ENCODE results near the gene GINS1.

Gene GINS1

DNA sequence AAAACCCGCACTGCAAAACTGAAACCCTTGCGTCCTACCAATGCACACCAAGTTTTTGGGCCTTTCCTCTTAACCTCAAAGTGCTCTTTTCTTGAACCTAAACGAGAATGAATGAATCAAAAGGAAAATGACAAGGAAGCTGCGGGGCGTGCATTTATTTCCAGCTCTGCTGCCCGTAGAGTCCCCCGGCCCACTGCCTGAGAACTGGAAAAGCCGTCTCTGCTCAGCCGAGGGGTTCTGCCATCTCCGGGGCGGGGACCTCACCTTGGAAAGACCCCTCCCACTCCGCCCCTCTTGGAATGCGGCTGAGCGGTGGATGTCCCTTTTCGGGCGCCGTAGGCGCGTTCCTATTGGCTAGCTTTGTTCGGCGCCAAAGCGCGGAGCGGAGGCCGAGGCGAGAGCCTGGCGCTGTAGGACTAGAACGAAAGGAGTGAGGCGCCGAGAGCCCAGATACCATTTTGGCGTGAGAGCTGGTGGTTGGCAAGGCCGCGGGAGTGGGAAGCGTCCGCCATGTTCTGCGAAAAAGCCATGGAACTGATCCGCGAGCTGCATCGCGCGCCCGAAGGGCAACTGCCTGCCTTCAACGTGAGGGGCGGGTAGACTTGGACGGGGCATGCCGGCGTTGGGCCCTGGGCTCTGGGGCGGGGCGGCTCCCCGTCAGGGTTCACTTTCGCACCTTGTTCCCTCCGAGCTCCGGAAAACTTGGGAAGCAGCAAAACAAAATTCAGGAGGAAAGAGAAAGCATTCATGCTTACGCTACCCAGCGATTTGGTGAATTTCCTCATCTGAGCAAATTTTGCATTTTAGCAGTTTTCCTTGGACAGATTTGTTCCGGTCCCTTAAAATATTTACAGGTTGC lies at the start of gene GINS1:
Gene GINS1 (plus strand): TSS at position 363 of the 859 bp plus-strand sequence. CDS start 148 bp downstream, at position 511.
- DNase-seq, result peak; percentile 62

DNA sequence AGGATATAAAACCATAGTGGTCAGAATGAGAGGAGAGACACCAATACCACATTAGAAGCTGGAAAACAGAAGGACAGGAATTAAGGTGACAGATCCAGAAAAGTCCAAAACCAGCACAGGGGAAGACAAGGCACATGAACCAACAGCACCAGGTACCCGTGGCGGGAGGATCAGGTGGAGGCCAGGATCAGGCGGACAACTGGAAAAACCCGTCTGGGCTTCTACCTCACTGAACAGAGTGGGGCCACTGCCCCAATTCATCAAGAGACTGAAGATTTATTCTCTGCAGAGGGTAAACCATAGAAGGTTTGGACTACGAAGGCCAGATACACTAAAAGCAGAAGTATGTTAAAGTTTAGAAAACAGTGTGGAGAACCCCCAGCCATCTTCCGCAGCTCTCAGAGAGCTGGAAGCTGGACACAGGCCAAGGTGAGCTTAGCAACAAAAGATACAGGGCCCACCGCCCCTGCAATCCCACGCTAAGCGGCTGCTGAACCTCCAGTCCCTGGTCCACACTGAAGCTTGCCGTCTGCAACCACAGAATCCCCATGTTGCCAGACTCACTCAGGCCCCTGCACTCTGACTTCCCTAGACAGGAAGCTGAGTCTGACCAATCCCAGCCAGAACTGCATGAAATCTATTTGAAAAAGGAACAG lies 46.7 kb upstream of the GINS1 start:
- DNase-seq, result no peak

DNA sequence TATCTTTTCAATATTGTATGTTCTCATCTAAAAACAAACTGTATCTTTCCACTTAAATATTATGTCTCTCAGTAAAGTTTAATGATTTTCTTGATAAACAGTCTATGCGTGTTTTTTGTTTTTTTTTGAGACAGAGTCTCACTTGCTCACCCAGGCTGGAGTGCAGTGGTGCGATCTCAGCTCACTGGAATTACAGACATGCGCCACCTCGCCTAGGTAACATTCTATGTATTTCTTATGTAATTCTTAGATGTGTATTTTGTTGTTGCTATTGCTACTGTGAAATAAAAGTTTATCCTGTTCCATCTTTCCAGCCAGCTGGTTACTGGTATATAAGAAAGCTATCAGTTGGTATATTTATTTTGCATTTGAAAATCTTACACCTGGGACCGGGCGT lies 46.2 kb upstream of the GINS1 start:
- no peak for DNase-seq

DNA sequence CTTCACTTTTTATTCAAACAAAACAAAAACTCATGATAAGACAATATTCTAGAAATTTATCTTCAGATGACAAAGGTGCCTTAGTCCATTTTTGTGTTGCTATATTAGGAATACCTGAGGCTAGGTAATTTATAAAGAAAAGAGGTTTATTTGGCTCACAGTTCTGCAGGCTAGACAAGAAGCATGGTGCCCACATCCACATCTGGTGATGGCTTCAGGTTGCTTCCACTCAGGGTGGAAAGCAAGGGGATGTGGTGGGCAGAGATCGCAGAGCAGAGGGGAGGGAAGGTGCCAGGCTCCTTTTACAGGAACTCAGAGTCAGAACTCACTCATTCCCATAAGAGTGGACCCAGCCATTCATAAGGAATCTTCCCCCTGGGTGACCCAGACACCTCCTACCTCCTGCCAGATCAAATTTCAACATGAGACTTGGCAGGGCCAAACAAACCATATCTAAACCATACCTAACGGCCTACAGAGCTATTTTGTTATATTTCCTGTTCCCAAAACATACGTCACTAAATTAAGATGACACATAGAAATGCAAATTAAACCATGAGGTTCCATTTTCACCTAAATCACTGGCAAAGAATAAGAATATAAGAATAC lies 43.2 kb upstream of the GINS1 start:
- DNase-seq, result no peak

DNA sequence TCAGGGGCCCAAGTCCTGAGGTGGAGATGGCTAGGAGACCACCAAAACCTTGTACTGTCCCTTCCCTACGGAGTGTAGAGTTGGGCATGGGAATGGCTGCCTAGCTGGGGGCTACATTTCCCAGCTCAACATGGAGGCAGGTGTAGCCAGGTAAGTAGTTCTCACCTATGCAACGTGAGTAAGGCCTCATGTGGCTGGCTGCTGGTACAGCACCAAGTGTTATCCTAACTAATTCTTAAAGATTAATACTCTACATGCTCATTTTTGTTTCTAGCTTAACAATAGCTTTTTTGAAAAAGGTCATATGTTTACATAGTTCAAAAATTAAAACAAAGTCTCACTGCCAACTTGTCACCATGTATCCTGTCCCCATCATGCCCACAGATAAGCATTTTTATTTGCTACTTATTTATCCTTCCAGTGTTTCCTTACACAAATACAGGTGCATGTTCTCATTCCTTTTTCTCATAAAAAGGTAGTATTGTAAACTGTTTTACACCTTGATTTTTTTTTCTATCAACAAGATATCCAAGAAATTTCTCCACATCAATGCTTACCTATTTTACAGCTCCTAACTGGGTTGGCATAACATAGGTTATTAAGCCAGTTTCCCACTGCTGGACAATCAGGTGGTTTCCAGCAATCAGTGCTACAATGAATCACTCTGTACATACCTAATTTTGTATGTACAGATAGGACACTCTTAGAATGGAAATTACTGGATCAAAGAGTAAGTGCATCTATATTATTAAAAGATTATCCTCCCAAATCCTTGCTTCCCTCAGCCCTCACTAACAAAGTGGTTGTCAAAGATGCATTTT lies 42.4 kb upstream of the GINS1 start:
- no peak for DNase-seq

DNA sequence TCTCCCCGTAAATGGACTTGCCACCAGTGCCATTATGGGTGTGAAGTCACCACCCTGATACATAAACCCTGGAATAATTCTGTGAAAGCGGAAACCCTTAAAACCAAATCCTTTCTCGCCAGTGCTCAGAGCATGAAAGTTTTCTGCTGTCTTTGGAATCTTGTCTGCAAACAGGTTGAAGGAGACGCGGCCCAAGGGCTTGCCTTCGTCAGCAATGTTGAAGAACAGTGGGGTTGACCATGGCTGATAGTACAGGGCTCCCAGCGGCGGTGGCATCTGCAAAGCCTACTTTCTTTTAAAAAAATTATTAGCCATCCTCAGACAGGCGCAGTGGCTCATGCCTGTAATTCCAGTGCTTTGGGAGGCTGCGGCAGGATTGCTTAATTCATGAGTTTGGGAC lies 38.9 kb upstream of the GINS1 start:
- no peak for DNase-seq

DNA sequence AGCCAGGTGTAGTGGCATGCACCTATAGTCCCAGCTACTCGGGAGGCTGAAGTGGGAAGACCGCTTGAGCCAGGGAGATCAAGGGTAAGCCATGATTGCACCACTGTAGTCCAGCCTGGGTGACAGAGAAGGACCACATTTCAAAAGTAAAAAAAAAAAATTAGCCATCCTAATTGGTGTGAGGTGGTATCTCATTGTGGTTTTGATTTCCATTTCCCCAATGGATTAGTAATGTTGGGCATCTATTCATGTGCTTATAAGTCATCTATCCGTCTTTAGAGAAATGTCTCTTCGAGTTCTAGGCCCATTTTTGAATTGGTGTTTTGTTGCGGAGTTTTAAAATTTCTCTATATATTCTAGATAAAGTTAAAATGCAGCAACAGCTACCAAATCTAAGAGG lies 38.5 kb upstream of the GINS1 start:
- no peak for DNase-seq

DNA sequence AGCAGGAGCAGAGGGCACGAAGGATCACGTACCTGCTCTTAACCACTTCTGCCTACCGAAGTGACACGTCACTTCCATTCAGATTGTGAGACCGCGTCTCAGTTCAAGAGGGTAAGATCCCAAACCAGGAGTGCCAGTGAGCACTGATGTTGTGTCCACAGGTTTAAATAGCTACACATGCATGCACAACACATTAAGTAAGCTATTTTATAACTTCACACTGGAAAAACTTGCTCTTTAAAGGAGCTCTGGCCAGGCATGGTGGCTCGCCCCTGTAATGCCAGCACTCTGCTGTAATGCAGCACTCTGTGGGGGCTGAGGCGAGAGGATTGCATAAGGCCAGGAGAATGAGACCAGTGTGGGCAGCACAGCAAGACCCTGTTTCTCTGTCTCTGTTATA lies 37.9 kb upstream of the GINS1 start:
- DNase-seq, result no peak

DNA sequence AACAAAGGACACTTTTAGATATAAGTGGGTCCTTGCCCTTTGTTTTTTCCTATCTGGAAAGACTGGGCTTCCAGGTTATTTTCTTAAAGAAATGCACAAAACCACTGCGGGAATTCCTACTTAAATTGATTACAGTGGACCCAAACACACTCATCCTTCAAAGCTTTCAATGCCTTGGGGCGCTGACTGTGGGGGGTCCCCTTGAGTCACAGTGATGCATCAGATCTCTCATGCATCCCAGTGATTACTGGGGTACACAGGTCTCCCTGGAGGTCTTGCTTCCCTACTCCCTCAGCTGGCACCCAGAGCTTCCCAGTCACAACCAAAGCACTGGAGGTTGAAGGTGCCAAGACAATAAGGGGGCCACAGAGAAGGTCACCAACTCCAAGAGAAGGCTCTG lies 37.5 kb upstream of the GINS1 start:
- no peak for DNase-seq

DNA sequence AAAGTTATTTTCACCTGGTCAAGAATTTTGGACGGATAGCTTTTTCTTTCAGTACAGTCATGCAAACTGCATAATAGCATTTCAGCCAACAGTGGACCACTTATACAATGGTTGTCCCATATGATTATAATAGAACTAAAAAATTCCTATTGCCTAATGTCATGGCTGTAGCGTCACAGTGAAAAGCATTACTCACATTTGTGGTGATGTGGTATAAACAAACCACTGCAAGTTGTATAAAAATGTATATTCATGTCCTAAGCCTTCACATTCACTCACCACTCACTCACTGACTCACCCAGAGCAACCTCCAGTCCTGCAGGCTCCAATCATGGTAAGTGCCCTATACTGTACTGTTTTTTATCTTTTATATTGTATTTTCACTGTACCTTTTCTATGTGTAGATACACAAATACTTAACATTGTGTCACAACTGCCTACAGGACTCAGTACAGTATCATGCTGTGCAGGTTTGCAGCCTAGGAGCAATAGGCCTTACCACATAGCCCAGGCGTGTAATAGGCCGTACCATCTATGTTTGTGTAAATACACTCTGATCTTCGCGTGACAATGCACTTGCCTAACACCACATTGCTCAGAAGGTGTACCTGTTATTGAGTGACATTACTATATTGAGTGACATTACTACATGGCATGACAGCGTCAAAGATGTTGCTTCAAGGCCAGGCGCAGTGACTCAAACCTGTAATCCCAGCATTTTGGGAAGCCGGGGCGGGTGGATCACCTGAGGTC lies 34.7 kb upstream of the GINS1 start:
- no peak for DNase-seq

DNA sequence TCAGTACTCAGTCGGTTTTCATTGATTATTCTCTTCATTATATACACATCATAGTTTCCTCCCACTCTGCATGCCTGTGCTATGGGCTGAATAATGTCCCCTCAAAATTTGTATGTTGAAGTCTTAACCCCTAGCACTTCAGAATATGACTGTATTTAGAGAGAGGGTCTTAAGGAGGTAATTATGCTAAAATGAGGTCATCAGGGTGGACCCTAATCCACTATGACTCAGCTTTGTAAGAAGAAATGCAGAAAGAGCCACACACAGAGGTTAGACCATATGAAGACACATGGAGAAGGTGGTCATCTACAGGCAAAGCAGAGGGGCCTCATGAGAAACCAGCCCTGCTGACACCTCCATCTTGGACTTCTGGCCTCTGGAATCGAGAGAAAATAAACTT lies 32.6 kb upstream of the GINS1 start:
- no peak for DNase-seq

DNA sequence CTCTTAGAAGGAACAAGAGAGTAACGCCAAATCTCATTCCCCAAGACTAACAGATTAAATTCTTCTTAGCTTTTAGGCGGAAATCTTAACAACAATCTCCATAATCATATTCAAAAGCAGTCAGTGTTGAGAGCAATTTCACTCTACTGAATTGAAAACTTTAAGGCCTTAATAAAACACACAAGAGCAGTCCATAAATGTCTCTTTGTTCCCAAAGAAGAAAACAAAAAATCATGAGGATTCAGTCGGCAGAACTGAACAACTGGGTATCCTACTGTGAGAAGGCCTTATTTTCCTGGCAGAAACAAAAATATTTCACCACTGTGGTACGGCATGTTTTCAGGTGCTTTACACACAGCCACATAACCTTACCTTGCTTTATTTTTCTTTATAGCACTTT lies 31.2 kb upstream of the GINS1 start:
- DNase-seq, result no peak

DNA sequence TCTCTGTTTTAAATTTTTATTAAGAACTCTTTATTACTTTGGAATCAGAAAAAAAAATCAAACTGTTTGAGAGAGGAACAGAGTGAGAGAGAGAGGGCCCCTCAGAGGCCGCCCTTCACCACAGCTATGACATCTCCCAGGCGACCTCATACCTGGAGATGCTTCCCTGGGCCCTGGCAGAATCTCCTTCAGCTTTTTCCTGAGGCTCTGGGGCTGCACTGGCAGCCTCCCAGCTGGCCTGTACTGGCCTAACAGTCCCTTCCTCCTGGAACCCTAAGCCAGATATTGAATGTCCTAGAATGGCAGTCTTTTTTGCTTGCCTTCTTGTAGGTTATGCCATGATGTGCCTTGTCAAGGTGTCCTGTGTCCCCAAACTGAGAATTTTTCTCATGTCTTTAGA lies 30.6 kb upstream of the GINS1 start:
- DNase-seq, result no peak

DNA sequence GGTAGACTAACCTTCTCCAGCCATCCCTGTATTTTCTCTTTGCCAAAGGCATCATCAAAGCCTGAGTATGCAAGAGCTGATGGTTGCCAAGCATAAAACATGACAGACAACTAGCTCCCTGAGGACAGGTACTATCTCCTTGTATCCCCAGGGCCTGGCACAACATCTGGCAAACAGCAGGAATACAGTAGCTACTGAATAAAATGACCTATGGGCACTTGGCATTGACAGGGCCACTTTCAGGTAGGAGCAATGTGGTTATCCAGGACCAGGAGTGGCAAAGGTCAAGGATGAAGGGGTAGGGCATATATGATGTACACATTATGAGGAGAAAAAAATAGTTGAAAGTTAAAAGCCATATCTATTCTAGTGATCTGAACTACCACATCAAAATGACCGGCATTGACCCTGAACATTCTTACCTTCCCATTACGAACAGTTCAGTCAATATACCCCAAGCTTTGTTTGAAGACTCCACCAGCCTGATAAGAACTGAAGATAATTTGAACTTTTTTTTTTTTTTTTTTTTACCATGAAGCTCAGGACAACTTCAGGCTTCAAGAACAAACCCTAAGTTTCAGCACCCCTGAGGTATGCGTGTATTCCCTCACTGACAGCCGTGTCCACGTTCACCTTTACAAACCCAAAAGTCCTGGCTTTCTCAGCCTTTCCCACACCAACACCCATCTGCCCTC lies 29.1 kb upstream of the GINS1 start:
- no peak for DNase-seq

DNA sequence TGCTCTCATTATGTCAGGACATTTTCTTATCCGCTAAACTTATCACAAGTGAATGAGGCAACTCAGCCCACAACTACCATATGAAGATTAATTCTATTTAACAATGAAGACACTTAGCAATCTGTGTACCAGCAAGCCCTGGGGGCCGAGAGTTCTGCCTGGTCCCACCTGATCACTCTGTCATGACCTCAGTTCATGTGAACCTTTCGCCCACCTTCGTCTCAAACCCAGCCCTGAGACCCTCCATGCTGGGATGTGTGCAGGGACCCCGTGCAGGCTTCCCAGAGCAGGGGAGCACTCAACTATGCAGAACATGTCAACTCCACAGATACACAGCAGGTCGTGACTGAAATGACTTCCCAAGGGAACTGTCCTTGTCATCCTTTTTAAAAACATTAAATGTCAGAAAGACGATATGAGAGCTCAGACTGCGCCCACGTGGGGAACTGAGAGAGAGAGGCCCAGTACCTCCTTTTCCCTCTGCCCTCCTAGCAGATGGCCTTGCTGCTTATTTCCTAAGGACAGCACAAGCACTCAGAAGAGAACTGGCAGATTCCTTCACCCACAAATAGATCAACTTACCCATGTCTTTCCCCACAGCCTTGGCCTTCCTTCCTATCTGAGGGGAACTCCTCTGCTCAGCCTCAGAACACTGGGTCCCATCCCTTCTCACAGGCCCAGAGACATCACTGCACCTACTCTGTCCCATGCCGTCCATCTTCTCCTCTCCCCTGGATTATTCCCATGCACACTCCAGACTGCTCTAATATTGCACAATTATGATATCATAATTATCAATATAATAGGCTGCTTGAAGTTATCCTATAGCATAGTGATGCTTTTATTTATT lies 28.4 kb upstream of the GINS1 start:
- no peak for DNase-seq

DNA sequence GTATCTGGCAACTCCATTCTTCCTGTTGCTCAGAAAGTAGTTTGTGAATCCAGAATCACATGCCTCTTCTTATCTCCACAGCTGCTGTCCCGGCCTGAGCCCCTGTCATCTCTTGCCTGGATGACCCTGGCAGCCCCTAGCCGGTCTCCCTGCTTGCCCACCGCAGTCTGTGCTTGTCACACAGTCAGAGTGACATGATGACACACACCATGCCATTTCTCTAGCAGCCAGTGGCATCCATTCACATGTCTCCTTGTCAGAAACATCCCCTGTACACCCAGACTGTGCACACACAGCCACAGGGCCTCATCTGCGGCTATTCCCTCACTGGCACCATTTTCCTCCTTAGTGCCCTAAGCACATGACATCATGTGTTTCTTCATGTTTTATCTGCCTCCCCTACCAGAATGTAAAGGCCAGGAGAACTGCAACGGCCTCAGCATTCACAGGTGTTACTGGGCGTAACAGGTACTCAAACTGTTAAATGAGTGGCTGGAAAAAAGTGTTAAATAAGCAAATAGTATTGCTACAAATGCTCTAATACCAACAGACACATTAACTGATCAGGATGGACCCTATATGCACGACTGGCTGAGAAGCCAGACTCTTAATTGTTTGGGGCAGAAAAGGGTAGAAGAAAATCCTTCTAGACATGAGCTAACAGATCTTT lies 26.4 kb upstream of the GINS1 start:
- no peak for DNase-seq

DNA sequence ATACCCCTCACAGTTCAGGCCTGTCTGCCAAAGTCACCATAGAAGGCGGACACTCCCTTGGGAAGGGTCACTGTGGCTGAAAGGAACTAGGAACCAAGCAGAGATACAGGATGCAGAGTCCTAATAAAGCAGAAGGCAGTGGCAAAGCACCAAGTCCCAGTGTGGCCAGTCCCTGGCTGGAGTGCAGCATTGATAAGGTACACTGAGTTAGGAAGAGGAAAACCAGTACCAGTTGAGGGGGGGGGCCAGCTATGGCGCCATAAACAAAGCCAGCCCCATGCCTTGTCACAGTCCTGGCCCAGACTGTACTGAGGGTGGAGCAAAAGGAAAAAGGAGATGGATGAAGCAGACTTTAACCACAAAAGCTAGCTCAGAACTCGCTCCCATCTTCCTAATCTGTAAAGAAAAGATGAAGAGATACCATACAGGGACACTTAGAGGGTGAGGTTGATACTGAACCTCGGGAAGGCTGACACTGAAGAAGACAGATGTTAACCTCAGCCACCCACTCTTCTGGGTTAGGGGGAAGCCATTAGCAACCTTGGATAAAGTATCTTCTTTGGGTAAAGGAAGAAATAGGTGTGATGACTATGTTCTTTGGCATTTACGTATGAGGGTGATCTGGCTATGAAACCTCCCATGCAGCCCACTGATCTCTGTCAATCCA lies 24.6 kb upstream of the GINS1 start:
- DNase-seq, result no peak

DNA sequence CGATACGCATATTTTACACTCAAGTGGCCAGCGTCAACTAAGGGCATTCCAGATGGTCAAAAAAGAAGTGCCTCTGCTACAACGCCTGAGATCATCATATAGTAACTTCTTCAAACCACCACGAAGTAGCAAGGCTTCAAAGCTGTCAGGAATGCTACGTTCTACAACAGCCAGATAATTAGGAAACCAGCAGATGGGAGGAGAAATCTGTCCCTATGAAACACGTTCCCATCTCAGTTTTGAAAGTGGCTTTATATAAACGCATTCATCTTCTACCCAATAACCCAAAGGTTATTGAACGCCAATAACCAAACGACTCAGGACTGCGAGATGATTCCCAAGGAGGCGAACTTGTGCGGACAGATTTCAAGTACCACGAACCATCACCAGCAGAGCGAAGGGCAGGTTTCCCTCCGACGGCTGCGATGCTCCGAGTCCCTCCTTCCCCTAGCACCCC lies 18.0 kb upstream of the GINS1 start:
- no peak for DNase-seq

DNA sequence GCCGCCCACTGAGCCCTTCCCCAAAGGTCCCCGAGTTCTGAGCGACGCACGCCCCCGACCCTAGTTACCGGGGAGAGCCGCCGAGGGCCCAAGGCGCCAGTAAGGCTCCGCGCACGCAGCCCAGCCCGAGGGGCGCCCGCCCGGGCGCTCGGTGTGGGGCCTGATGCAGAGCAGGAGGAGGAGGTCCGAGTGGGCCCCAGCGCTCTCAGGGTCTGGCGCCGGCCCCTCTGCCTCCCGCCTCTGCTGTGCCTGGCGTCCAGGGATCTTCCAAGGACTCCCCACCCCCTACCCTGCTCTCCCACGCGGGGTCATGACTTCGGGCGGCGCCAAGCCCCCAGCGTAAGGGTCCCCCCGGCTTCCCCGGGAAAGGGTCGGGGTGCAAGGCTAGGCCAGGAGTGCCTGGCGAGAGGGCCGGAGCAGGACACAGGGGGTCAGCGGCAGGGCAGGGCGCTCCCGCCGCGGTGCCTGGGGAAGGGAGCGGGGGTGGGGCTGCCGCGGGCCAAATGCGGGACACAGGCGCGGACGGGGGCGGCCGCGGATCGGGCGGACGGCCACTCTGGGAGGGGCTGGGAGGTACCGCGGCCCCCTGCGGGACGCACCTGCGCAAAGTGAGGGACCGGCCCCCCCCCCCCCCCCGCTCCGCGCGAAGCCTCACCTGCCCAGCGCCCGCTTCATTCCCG lies 17.5 kb upstream of the GINS1 start:
- peak; percentile 13 for DNase-seq
